ENCODE results near the gene NOL4.

NOL4 gene

GRCh38 chr18:34196256-34196655 is 28.5 kb downstream of the NOL4 start:
- H3K27ac Mint-ChIP-seq = no peak overlapping the region

GRCh38 chr18:34194239-34194638 is 30.5 kb downstream of the NOL4 start:
- Mint-ChIP-seq H3K36me3 (ENCODE audit: low read depth) (no peaks in the 10 kb centered on the region), H3K9me3 (peaks cover 3% of the 10 kb centered on the region), H3K4me1 (no peaks in the 10 kb centered on the region), H3K4me3 (no peak overlapping the region), H3K27me3 (ENCODE audit: low read depth, poor library complexity) (no peaks in the 10 kb centered on the region), H3K27ac (no peak overlapping the region)
- no peak for DNase-seq
- TF ChIP-seq, protein P1, sequence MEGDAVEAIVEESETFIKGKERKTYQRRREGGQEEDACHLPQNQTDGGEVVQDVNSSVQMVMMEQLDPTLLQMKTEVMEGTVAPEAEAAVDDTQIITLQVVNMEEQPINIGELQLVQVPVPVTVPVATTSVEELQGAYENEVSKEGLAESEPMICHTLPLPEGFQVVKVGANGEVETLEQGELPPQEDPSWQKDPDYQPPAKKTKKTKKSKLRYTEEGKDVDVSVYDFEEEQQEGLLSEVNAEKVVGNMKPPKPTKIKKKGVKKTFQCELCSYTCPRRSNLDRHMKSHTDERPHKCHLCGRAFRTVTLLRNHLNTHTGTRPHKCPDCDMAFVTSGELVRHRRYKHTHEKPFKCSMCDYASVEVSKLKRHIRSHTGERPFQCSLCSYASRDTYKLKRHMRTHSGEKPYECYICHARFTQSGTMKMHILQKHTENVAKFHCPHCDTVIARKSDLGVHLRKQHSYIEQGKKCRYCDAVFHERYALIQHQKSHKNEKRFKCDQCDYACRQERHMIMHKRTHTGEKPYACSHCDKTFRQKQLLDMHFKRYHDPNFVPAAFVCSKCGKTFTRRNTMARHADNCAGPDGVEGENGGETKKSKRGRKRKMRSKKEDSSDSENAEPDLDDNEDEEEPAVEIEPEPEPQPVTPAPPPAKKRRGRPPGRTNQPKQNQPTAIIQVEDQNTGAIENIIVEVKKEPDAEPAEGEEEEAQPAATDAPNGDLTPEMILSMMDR (IDR thresholded peaks at IDR 0.05) = no peak

More at GRCh38 chr18:34196256-34196655, 28.5 kb downstream of the NOL4 start:
- H3K36me3 Mint-ChIP-seq (ENCODE audit: low read depth) = no peaks in the 10 kb centered on the region
- TF ChIP-seq, protein P1 (IDR thresholded peaks at IDR 0.05) = no peak
- H3K4me3 Mint-ChIP-seq = no peak overlapping the region
- peaks cover 3% of the 10 kb centered on the region for H3K9me3 Mint-ChIP-seq
- H3K27me3 Mint-ChIP-seq (ENCODE audit: low read depth, poor library complexity) = no peaks in the 10 kb centered on the region
- DNase-seq = no peak
- H3K4me1 Mint-ChIP-seq = no peaks in the 10 kb centered on the region

DNA sequence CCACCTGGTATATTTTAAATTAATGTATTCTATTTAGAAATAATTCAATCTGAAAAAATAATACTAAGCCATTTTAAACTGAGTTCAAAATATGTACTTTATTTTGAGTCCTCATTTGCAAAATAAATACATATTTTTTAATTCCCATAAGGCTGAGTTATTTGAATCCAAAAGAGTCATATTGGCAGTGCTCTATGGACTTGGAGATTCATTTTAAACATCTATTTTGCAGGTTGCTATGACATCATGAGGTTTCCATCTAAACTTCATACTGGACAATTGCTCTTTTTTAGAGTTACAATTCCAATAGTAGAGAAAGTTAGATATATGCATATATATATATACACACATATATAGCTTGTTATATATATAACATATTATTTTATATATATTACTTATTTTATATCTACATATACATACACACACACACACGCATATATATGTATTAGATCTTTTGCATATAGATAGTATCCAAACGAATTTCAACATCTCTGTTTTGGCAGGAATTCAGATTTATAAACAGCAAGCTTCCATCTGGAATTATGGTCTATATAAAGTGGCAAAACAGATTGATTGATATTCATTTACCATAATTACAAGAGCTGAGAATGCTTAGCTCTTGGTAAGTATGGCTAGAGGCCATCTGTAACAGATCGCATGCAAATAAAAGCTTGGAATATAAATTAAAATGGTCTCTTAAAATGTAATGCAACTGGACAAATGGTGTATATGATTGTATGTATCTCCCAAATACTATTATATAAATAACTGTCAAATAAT is 34.9 kb downstream of the NOL4 start:
- no peaks in the 10 kb centered on the region for H3K4me1 Mint-ChIP-seq
- no peak overlapping the region for H3K4me3 Mint-ChIP-seq
- TF ChIP-seq, protein P1 (IDR thresholded peaks at IDR 0.05) = no peak
- DNase-seq = no peak
- no peak overlapping the region for H3K27ac Mint-ChIP-seq
- H3K36me3 Mint-ChIP-seq (ENCODE audit: low read depth) = no peaks in the 10 kb centered on the region
- H3K27me3 Mint-ChIP-seq (ENCODE audit: low read depth, poor library complexity) = no peaks in the 10 kb centered on the region
- H3K9me3 Mint-ChIP-seq = peaks cover 3% of the 10 kb centered on the region

All from nephron progenitor cell (in vitro differentiated cells).